Measurements from ENCODE around the gene HADHA.

HADHA gene

DNA sequence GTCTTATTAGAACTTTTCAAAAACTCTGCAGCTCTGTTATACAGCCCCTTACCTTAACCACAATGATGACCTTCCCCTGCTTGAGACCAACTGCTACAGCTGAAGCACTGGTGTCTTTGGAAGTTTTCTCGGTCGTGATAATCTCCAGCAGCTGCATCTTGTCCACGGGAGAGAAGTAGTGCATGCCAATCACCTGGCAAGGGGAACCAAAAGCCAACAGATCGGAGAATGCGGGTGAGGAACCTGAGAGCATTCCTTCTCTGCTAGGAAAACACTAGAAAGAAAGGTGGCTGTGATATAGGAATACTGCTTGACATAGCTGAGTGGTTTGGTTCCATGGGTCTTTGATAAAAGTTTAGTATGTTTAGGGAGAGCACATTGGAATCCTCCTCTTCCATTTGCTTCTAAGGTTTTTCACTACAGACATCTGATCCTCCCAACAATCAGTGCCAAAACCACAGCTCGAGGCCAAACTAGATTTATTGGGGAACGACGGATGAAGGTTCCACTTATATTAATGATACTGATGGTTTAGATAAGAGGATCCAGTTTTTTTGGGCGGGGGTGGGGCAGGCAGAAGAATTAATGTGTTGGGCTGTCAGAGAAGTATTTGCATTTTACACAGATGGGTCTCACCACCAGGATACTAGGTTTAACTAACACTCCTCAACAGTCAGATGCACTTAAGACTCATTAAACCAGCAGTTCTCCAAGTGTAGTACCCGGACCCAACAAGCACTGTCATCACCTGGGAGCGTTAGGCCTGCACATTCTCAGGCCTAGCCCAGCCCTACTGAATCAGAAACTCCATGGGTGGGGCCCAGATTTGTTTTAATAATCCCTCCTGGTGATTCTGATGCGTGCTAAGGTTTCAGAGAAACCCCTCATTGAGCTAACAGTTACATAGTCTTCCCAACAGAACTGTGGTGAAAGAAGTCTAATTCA is 49.1 kb downstream of the HADHA start:
- in situ Hi-C loops (cut with MboI; ENCODE audit: low sequenced_read_pairs), result no loop called here

DNA sequence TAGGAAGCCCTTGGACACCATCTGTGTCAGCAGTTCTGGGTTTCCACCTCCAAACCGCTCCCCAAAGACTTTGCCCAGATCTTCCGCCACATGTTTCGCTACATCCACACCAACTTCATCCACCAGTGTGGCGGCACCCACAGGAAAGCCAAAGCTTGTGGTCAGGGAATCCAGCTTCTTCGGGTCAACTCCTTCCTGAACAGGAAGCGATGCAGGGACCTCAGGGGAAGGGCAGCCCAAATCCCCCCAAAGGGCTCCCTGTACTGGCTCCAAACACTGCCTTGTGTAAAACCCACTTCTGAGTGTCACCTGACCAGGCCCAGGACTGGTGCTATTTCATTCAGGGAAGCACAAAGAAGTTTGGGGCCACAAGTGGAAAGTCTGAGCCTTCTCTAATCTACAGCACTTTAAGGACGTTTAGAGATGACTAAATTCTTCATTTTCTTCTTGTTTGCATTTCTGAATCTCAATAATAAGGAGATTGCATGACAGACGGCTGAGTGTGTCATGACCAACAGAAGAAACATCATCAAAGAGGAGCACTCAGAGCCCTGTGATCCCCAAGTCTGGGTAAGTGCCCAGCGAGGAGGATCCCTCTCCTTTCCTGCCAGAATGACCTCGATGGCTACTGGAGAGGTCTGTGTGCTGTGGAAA is 50.7 kb downstream of the HADHA start:
- in situ Hi-C loops (cut with MboI; ENCODE audit: low sequenced_read_pairs), result no loop called here

DNA sequence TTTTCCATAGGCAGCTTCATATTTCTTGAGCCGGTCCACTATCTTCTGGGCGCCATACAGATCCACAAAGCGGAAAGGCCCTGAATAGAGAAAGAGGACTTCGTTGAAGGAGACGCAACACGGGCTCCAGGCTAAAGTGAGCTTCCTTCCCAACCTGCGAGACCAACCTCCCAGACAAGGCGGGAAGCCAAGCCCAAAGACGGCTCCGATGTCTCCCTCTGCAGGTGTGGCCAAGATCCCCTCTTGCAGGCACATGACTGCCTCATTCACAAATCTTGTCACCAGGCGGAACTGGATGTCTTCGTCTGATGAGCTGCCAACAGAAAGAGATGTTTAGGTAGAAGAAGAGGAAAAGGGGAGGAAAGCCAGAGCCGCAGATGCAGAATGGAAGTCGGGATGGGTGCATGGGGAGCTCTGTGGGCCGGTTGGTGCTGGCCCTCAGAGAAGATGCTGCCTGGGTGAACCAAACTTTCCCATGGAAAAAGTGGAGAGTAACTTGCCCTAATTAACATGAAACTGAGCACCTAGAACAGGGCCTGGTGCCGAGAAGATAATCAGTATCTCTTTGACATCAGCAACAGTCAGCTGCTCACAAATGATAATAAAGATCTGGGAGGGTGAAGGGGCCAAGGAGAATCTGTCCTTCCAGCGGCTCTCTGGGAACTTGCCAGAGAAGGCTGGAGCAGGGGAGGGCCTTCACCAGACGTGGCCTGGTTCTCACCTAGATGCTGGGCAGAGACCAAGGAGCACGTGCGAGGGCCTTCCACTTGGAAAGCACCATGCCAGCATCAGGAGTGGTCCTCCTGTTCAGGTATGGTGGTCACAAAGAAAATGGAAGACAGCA is 52.9 kb downstream of the HADHA start:
- in situ Hi-C loops (cut with MboI; ENCODE audit: low sequenced_read_pairs), result no loop called here

DNA sequence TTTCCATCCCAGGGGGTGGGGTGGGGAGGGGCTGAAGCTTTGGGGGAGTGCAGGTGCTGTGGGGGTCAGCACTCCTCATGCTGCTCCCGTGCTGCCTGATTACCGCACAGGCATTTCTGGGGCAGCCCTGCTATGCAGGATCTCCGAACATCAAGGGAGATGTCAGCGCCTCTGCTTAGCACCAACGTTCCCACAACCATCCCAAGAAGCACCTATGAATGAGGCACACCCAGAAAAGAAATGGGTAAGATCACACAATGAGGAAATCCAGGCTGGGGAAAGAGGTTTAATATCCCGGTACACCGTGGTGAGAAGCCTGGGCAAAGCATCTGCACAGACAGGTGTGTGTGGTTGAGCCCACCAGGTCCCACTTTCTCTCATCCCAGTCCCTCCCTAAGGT is 54.1 kb downstream of the HADHA start:
- in situ Hi-C loops (cut with MboI; ENCODE audit: low sequenced_read_pairs), result no loop called here

DNA sequence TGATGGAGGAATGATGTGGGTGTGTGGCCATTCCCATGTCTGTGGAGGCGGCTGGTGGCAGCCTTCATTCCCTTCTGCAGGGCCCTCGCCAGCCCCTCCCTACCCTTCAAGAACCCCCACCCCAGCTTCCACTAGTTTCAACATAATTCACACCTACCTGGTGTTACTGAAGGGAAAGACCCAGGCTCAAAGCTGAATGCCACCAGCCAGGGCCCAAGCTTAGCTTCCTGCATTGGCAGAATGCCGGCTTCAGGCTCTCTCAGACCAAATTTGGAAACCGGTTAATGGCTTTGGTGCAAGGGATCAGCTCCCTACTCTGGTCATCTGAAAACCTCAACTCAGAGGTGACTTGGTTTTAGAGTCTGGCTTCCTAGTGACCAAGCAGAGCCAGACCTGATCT is 54.7 kb downstream of the HADHA start:
- in situ Hi-C loops (cut with MboI; ENCODE audit: low sequenced_read_pairs), result no loop called here

GRCh38 chr2:26189123-26189522 is 55.3 kb downstream of the HADHA start:
- in situ Hi-C loops (cut with MboI; ENCODE audit: low sequenced_read_pairs), result no loop called here

DNA sequence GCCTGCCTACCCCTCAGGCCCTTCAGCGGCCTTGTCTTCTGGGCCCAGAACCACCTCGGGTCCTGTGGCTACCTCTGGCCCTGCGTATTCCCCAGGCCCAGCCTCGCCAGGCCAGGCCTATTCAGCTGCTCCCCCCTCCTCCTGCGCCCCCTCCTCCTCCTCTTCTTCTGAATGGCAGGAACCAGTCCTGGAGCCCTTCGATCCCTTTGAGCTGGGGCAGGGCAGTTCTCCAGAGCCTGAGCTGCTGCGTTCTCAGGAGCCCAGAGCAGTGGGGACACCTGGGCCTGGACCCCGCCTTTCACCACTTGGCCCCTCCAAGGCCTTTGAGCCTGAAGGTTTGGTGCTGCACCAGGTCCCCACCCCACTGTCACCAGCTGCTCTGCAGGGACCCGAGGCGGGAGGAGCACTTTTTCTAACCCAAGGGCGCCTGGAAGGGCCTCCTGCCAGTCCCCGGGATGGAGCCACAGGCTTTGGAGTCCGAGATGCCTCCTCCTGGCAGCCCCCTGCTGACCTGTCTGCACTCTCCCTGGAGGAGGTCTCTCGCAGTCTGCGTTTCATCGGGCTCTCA is 56.8 kb downstream of the HADHA start:
- in situ Hi-C loops (cut with MboI; ENCODE audit: low sequenced_read_pairs), result no loop called here

- in situ Hi-C loops (cut with MboI; ENCODE audit: low sequenced_read_pairs), result no loop called here
These were observed 57.3 kb downstream of the HADHA start for GRCh38 chr2:26187114-26187513.

GRCh38 chr2:26185954-26186770 is 58.3 kb downstream of the HADHA start:
- in situ Hi-C loops (cut with MboI; ENCODE audit: low sequenced_read_pairs), result no loop called here

DNA sequence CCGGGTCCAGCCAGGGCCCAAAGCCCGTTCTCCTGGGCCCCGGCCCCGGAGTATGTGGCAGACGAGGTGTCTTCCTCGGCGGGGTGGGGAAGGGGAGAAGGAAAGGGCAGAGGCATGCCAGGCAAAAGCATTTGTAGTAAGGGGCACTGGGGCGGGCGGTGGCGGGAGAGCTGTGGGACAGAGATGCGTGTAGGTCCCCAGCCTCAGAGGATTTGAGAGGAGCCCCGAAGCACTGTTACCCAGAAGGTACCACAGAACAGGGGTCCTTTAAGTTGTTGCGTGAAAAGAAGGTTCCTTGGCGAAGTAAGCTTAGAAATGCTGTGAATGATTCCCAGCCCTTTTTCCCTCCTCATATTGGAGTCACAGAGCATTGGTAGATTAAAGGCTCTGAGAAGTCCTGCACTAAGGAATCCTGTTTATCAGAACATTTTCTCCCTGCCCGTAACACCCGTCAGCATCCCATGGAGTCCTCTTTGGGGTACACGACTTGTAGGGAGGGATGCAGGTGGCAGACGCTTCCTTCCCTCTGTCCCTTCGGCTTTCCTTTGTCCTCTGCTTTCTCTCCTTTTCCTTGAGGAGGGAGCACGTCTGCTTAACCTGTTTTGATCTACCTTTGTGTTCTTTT is 59.0 kb downstream of the HADHA start:
- in situ Hi-C loops (cut with MboI; ENCODE audit: low sequenced_read_pairs), result no loop called here

DNA sequence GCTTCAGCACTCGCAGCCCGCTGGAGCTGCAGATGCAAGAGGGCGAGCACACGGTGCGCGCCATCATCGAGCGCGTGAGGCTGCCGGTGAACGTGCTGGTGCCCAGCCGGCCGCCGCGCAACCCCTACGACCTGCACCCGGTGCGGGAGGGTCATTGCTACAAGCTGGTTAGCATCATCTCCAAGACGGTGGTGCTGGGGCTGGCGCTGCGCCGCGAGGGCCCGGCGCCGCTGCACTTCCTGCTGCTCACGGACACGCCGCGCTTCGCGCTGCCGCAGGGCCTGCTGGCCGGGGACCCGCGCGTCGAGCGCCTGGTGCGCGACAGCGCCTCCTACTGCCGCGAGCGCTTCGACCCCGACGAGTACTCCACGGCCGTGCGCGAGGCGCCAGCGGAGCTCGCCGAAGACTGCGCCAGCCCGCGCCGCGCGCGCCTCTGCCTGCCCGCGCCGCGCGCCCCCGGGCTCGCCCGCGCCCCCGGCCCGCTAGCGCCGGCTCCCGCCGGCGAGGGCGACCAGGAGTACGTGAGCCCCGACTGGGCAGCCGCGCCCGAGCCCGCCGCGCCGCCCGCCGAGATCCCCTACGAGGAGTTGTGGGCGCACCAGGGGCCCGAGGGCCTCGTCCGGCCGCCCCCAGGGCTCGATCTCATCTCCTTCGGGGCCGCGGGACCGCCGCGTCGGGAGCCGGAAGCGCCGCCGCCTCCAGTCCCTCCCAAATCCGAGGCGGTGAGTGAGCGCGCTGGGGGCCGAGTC is 59.7 kb downstream of the HADHA start:
- in situ Hi-C loops (cut with MboI; ENCODE audit: low sequenced_read_pairs), result no loop called here

- in situ Hi-C loops (cut with MboI; ENCODE audit: low sequenced_read_pairs), result no loop called here
These were observed 60.3 kb downstream of the HADHA start for GRCh38 chr2:26184121-26184520.

- in situ Hi-C loops (cut with MboI; ENCODE audit: low sequenced_read_pairs), result no loop called here
These were observed 61.4 kb downstream of the HADHA start for GRCh38 chr2:26182887-26183630.

GRCh38 chr2:26182441-26182840 is 62.0 kb downstream of the HADHA start:
- in situ Hi-C loops (cut with MboI; ENCODE audit: low sequenced_read_pairs), result no loop called here

DNA sequence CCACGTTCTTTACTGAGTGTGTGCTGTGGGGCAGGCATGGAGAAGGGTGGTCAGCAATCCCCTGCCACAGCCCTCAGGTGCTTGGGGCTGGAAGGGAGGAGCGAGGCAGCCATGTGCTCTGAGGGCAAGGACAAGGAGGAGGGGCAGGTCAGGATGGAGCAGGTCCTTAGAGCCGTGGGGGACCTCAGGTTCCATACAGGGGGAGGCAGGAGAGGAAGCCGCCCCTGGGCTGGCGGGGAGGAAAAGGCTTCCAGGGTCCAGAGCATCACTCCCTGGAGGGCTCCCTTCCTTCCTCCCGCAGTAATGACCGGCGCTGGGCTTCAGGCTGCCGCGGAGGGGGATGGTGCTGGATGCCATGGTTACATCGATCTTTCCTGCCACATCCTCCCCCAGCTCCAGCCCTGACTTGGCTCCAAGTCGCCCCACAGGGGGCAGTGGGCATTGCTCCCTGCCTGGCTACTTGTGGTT is 65.0 kb downstream of the HADHA start:
- in situ Hi-C loops (cut with MboI; ENCODE audit: low sequenced_read_pairs), result no loop called here

- in situ Hi-C loops (cut with MboI; ENCODE audit: low sequenced_read_pairs), result no loop called here
These were observed 65.5 kb downstream of the HADHA start for GRCh38 chr2:26178746-26179436.

- in situ Hi-C loops (cut with MboI; ENCODE audit: low sequenced_read_pairs), result no loop called here
These were observed 66.2 kb downstream of the HADHA start for GRCh38 chr2:26178246-26178645.

- in situ Hi-C loops (cut with MboI; ENCODE audit: low sequenced_read_pairs), result no loop called here
These were observed 67.3 kb downstream of the HADHA start for GRCh38 chr2:26177122-26177521.
